ENCODE measurements around the gene SMAD4. TPM values are rescaled to one million over a fixed set of nuclear protein-coding genes. Genes with fewer than 3 reads are reported as not detected.
A peak's percentile ranks its signal among the peaks of the same experiment; 100 is the strongest.

Gene SMAD4
- total RNA-seq, 1 experiment from 2014 or later: 19.7 TPM

GRCh38 chr18:51029378-51029693, 677 bp upstream of the SMAD4 start:
- peak; percentile 42; the same call in 1 of the 2 replicates for ATAC-seq
- no peaks in the 10 kb centered on the region for H3F3A ChIP-seq (ENCODE audit: low read length, unreplicated experiment)
- DNase-seq: peak; percentile 2
- no peaks in the 10 kb centered on the region for H3K36me3 ChIP-seq (ENCODE audit: low read depth, low read length)
- H3K9ac ChIP-seq (ENCODE audit: low read length): peak overlapping the region; percentile 78
- no peaks in the 10 kb centered on the region for H3K9me3 ChIP-seq (ENCODE audit: low read length)
- H3K27ac ChIP-seq (ENCODE audit: low read length): no peak overlapping the region
- peak overlapping the region; percentile 80 for H3K4me3 ChIP-seq (ENCODE audit: low read length)
- H4K20me1 ChIP-seq (ENCODE audit: low read length): peaks cover 22% of the 10 kb centered on the region
- intact Hi-C loops (cut with micrococcal nuclease): no loop called here
- TF ChIP-seq EZH2phosphoT487 (IDR thresholded peaks at IDR 0.05; ENCODE audit: borderline replicate concordance, low read length) (no peak), EZH2 (IDR thresholded peaks at IDR 0.05; ENCODE audit: low read length, unreplicated experiment) (no peak), CTCF (conservative IDR thresholded peaks at IDR 0.05; ENCODE audit: low read depth, low read length) (no peak)
- no peaks in the 10 kb centered on the region for H3K27me3 ChIP-seq (ENCODE audit: low read length)
- peak overlapping the region; percentile 75 for H2AFZ ChIP-seq (ENCODE audit: low read length)
- peak overlapping the region; percentile 80 for H3K4me2 ChIP-seq (ENCODE audit: low read length)
- POLR2A ChIA-PET (ENCODE audit: unreplicated experiment): interaction anchor here (0.7 kb wide), 1 partner anchor 145 kb away, joined by 3 read pairs; no protein-coding TSS in a partner anchor
- CTCF ChIA-PET: no interaction called here
- peaks cover 13% of the 10 kb centered on the region; the same call in 1 of the 2 replicates for H3K4me1 ChIP-seq (ENCODE audit: insufficient read depth, low read length)
- peaks cover 46% of the 10 kb centered on the region for H3K79me2 ChIP-seq (ENCODE audit: low read length)
- no peaks in the 10 kb centered on the region for H3K9me2 ChIP-seq (replicated peaks; ENCODE audit: low read length)
- no TSS peak for BruUV-seq (replicated peaks)

GRCh38 chr18:51030537-51031258, 685 bp downstream of the SMAD4 start:
- H3K27me3 ChIP-seq (ENCODE audit: low read length): no peaks in the 10 kb centered on the region
- BruUV-seq (replicated peaks): no TSS peak
- intact Hi-C loops (cut with micrococcal nuclease): loop anchor here (1.0 to 10.0 kb wide), 3 partner anchors 63 to 206 kb away; partner anchors contain the start of genes ME2 and MRO
- H3K9me3 ChIP-seq (ENCODE audit: low read length): no peaks in the 10 kb centered on the region
- H3K36me3 ChIP-seq (ENCODE audit: low read depth, low read length): no peaks in the 10 kb centered on the region
- CTCF ChIA-PET: no interaction called here
- H3K4me3 ChIP-seq (ENCODE audit: low read length): peak overlapping the region; percentile 80
- DNase-seq: peak; percentile 37
- H2AFZ ChIP-seq (ENCODE audit: low read length): no peak overlapping the region
- peaks cover 22% of the 10 kb centered on the region for H4K20me1 ChIP-seq (ENCODE audit: low read length)
- 0 out of 2 replicates have a peak overlapping the region, but pooled peaks have one; percentile 13 for H3K27ac ChIP-seq (ENCODE audit: low read length)
- TF ChIP-seq EZH2 (IDR thresholded peaks at IDR 0.05; ENCODE audit: low read length, unreplicated experiment) (no peak), EZH2phosphoT487 (IDR thresholded peaks at IDR 0.05; ENCODE audit: borderline replicate concordance, low read length) (no peak), CTCF (conservative IDR thresholded peaks at IDR 0.05; ENCODE audit: low read depth, low read length) (no peak)
- H3F3A ChIP-seq (ENCODE audit: low read length, unreplicated experiment): no peaks in the 10 kb centered on the region
- peaks cover 13% of the 10 kb centered on the region; the same call in 1 of the 2 replicates for H3K4me1 ChIP-seq (ENCODE audit: insufficient read depth, low read length)
- no peaks in the 10 kb centered on the region for H3K9me2 ChIP-seq (replicated peaks; ENCODE audit: low read length)
- peak; percentile 67 for ATAC-seq
- H3K4me2 ChIP-seq (ENCODE audit: low read length): peak overlapping the region; percentile 87
- H3K9ac ChIP-seq (ENCODE audit: low read length): peak overlapping the region; percentile 78
- peaks cover 59% of the 10 kb centered on the region for H3K79me2 ChIP-seq (ENCODE audit: low read length)
- POLR2A ChIA-PET (ENCODE audit: unreplicated experiment): interaction anchor here (0.6 to 0.7 kb wide), 2 partner anchors 152 to 725 kb away, joined by 4 to 5 read pairs; partner anchors contain the start of gene ME2

GRCh38 chr18:51032193-51032592, 2.2 kb downstream of the SMAD4 start:
- ATAC-seq: no peak
- peak overlapping the region; percentile 69; the same call in 1 of the 2 replicates for H3K9ac ChIP-seq (ENCODE audit: low read length)
- H3K4me1 ChIP-seq (ENCODE audit: insufficient read depth, low read length): peaks cover 13% of the 10 kb centered on the region; the same call in 1 of the 2 replicates
- no peaks in the 10 kb centered on the region for H3K36me3 ChIP-seq (ENCODE audit: low read depth, low read length)
- no peak overlapping the region for H2AFZ ChIP-seq (ENCODE audit: low read length)
- H3K79me2 ChIP-seq (ENCODE audit: low read length): peaks cover 74% of the 10 kb centered on the region
- intact Hi-C loops (cut with micrococcal nuclease): loop anchor here (5.0 to 10.0 kb wide), 2 partner anchors 155 to 207 kb away; partner anchors contain the start of genes ME2 and MRO
- H4K20me1 ChIP-seq (ENCODE audit: low read length): peaks cover 22% of the 10 kb centered on the region
- POLR2A ChIA-PET (ENCODE audit: unreplicated experiment): no interaction called here
- H3K4me2 ChIP-seq (ENCODE audit: low read length): peak overlapping the region; percentile 87
- CTCF ChIA-PET: no interaction called here
- H3K4me3 ChIP-seq (ENCODE audit: low read length): peak overlapping the region; percentile 80
- no peaks in the 10 kb centered on the region for H3K9me2 ChIP-seq (replicated peaks; ENCODE audit: low read length)
- no peak overlapping the region for H3K27ac ChIP-seq (ENCODE audit: low read length)
- no peaks in the 10 kb centered on the region for H3K27me3 ChIP-seq (ENCODE audit: low read length)
- DNase-seq: no peak
- BruUV-seq (replicated peaks): no TSS peak
- H3F3A ChIP-seq (ENCODE audit: low read length, unreplicated experiment): no peaks in the 10 kb centered on the region
- TF ChIP-seq CTCF (conservative IDR thresholded peaks at IDR 0.05; ENCODE audit: low read depth, low read length) (no peak), EZH2phosphoT487 (IDR thresholded peaks at IDR 0.05; ENCODE audit: borderline replicate concordance, low read length) (no peak), EZH2 (IDR thresholded peaks at IDR 0.05; ENCODE audit: low read length, unreplicated experiment) (no peak)
- no peaks in the 10 kb centered on the region for H3K9me3 ChIP-seq (ENCODE audit: low read length)

Data from PC-3 (cell line).